Vagina (tissue), 2 donors: ENCODE measurements around the gene HCFC1R1.

Experiments used
- POLR2A ChIP-seq, 2 donors: fragments of 450-650 bp; IDR thresholded peaks; one replicate each; pipeline ENCODE4 v1.6.1; 2017; ENCODE audit warnings: antibody characterized with exemption in 2 of 2, mild to moderate bottlenecking in 2 of 2, moderate library complexity in 2 of 2
- TF ChIP-seq, protein P1 (sequence below), 3 experiments: fragments of 450-650 bp in 2 of 3; fragments of 200-600 bp in 1 of 3; sonication (generic) in 1 of 3; IDR thresholded peaks; one replicate each; pipeline ENCODE4 v1.5.1; 2017 to 2019; ENCODE audit warnings: antibody characterized with exemption in 3 of 3, mild to moderate bottlenecking in 2 of 3, moderate library complexity in 2 of 3

DNA sequence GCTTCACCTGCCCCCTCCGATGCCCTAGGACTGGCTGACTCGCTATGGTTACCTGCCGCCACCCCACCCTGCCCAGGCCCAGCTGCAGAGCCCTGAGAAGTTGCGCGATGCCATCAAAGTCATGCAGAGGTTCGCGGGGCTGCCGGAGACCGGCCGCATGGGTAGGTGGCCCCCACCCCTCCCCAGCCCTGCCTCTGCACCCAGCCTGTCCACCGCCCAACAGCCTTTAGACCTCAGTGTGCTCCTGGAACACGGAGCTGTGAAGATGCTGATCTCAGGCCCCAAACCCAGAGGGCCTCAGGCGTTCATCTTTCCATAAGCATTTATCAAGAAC, 23.6 kb upstream of the HCFC1R1 start:
- TF ChIP-seq, protein P1, sequence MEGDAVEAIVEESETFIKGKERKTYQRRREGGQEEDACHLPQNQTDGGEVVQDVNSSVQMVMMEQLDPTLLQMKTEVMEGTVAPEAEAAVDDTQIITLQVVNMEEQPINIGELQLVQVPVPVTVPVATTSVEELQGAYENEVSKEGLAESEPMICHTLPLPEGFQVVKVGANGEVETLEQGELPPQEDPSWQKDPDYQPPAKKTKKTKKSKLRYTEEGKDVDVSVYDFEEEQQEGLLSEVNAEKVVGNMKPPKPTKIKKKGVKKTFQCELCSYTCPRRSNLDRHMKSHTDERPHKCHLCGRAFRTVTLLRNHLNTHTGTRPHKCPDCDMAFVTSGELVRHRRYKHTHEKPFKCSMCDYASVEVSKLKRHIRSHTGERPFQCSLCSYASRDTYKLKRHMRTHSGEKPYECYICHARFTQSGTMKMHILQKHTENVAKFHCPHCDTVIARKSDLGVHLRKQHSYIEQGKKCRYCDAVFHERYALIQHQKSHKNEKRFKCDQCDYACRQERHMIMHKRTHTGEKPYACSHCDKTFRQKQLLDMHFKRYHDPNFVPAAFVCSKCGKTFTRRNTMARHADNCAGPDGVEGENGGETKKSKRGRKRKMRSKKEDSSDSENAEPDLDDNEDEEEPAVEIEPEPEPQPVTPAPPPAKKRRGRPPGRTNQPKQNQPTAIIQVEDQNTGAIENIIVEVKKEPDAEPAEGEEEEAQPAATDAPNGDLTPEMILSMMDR (IDR thresholded peaks at IDR 0.05), result no peak
- TF ChIP-seq POLR2A (IDR thresholded peaks at IDR 0.05), result no peak
